GM20000 (cell line): ENCODE measurements around the gene TRIM21.
"Not testable (repeated sequence)": the region's sequence is repeated elsewhere in the genome, so short reads cannot be mapped to it uniquely, and the experiment has no call there.

Source experiments
- DNase-seq: peaks from one replicate; pipeline ENCODE4 v3.0.0; 2012; ENCODE audit warnings: low spot score
- CTCF ChIP-seq: IDR thresholded peaks from 2 replicates; pipeline ENCODE4 v1.5.1; 2012; ENCODE audit warnings: mild to moderate bottlenecking, control low read depth; ENCODE audit errors: extremely low read depth, missing control alignments

Gene TRIM21

GRCh38 chr11:4368286-4368685 lies 25.2 kb downstream of the TRIM21 start, which contains the start of gene OR52B4:
Gene OR52B4 (minus strand): TSS chr11:4368386. CDS start chr11:4368295, 91 bp downstream.
- no peak for TF ChIP-seq CTCF

GRCh38 chr11:4348142-4348541 lies 45.4 kb downstream of the TRIM21 start:
- DNase-seq: not testable (repeated sequence)

More at GRCh38 chr11:4368286-4368685, 25.2 kb downstream of the TRIM21 start, which contains the start of gene OR52B4:
- DNase-seq: no peak

- peak; percentile 0 for DNase-seq
These were observed 48.1 kb downstream of the TRIM21 start for GRCh38 chr11:4345366-4345765.
